Osteocyte (in vitro differentiated cells): ENCODE measurements around the gene KRTAP4-9. TPM values are rescaled to one million over a fixed set of nuclear protein-coding genes. Genes with fewer than 3 reads are reported as not detected.
"Not testable (repeated sequence)": the region's sequence is repeated elsewhere in the genome, so short reads cannot be mapped to it uniquely, and the experiment has no call there.

ENCODE experiments used
- DNase-seq: peaks from one replicate; pipeline ENCODE4 v3.0.0; 2021; ENCODE audit warnings: mixed read lengths; ENCODE audit not compliant: unreplicated experiment; ENCODE audit errors: extremely low spot score
- H3K27ac Mint-ChIP-seq: one replicate; pipeline ENCODE4 v1.8.0; 2021; ENCODE audit warnings: mild to moderate bottlenecking, mixed read lengths; ENCODE audit not compliant: unreplicated experiment
- H3K27me3 Mint-ChIP-seq: one replicate; pipeline ENCODE4 v1.8.0; 2021; ENCODE audit warnings: mixed read lengths; ENCODE audit not compliant: unreplicated experiment
- H3K36me3 Mint-ChIP-seq: one replicate; pipeline ENCODE4 v1.8.0; 2021; ENCODE audit warnings: mixed read lengths; ENCODE audit not compliant: unreplicated experiment
- H3K4me1 Mint-ChIP-seq: one replicate; pipeline ENCODE4 v1.8.0; 2021; ENCODE audit warnings: mixed read lengths; ENCODE audit not compliant: unreplicated experiment
- H3K4me3 Mint-ChIP-seq: one replicate; pipeline ENCODE4 v1.8.0; 2021; ENCODE audit warnings: mild to moderate bottlenecking, moderate library complexity, mixed read lengths; ENCODE audit not compliant: unreplicated experiment
- H3K9me3 Mint-ChIP-seq: one replicate; pipeline ENCODE4 v1.8.0; 2021; ENCODE audit warnings: mixed read lengths; ENCODE audit not compliant: unreplicated experiment
- total RNA-seq: library from RNA; stranded (reverse); gene quantifications from 2 replicates; pipeline ENCODE4 v1.2.1, GENCODE V29; 2021
- TF ChIP-seq, protein P1 (sequence below): fragments of 200-600 bp; sonication (generic); IDR thresholded peaks from 2 replicates; pipeline ENCODE4 v1.5.0; 2021; ENCODE audit warnings: antibody characterized with exemption, mild to moderate bottlenecking, moderate library complexity

The KRTAP4-9 gene
- total RNA-seq, 1 donor from 2014 or later: not detected

DNA sequence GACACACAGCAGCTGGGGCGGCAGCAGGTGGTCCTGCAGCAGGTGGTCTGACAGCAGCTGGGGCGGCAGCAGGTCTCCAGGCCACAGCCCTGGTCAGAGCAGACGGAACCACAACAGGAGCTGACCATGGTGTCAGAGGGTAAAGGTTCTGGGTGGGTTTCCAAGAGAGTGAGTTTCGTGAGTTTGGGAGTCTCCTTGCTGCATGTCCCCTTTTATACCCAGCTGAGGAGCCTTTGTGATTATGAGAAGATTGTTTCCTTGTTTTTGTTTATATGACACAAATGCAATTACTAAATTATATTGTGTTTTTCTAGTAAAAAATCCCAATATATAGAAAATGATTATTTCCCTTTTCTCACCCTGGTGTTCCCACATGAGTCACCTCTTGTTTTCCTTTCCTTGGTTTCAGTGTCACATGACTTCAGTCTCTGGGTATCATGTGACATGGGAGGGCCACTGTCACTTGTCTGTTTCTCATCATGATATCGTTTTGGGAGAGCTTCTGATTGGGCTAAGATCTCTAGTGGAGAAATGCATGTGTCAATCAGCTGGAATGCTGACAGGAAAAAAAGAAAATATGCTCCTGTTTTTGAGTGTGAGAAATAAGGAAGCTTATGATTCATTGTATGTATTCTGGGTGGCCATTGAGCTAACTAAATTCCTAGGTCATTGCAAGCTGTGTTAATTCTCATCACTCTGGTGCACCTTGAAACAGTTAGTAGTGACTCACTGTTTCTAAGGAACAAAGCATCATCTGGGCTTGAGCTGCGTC is 35.4 kb downstream of the KRTAP4-9 start, which contains the start of gene KRTAP4-6:
Gene KRTAP4-6 (minus strand): TSS at position 185 of the 772 bp plus-strand sequence. CDS start 57 bp downstream, at position 128.
- Mint-ChIP-seq H3K4me3 (no peak within 1 kb of the TSS), H3K4me1 (peaks cover 6% of the 10 kb centered on the region), H3K9me3 (peaks cover 40% of the 10 kb centered on the region), H3K27me3 (no peaks in the 10 kb centered on the region), H3K27ac (peak within 1 kb of the TSS; percentile 32), H3K36me3 (peaks cover 17% of the 10 kb centered on the region)
- TF ChIP-seq, protein P1, sequence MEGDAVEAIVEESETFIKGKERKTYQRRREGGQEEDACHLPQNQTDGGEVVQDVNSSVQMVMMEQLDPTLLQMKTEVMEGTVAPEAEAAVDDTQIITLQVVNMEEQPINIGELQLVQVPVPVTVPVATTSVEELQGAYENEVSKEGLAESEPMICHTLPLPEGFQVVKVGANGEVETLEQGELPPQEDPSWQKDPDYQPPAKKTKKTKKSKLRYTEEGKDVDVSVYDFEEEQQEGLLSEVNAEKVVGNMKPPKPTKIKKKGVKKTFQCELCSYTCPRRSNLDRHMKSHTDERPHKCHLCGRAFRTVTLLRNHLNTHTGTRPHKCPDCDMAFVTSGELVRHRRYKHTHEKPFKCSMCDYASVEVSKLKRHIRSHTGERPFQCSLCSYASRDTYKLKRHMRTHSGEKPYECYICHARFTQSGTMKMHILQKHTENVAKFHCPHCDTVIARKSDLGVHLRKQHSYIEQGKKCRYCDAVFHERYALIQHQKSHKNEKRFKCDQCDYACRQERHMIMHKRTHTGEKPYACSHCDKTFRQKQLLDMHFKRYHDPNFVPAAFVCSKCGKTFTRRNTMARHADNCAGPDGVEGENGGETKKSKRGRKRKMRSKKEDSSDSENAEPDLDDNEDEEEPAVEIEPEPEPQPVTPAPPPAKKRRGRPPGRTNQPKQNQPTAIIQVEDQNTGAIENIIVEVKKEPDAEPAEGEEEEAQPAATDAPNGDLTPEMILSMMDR: no peak
- DNase-seq: no peak

DNA sequence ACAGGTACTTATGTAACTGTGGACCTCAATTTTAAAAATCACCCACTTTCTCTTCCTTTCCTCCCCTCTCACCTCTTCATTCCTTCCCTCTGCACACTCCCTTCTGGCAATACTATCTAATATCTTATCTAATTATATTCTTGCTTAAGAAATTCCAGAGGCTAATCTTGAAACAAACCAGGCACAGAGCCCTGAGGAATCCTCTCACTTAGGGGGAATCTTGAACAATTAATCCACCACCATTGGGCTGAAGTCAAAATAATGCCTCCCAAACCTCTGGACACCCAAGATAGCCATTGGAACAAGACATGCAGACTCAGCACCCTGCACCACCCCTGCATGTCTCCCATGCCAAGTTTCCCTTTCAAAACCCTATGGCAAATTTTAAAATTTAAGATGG is 36.2 kb downstream of the KRTAP4-9 start:
- TF ChIP-seq, protein P1: no peak
- Mint-ChIP-seq H3K36me3 (peaks cover 17% of the 10 kb centered on the region), H3K4me1 (peaks cover 6% of the 10 kb centered on the region), H3K27ac (no peak overlapping the region), H3K4me3 (no peak overlapping the region), H3K27me3 (no peaks in the 10 kb centered on the region), H3K9me3 (peaks cover 40% of the 10 kb centered on the region)
- no peak for DNase-seq

DNA sequence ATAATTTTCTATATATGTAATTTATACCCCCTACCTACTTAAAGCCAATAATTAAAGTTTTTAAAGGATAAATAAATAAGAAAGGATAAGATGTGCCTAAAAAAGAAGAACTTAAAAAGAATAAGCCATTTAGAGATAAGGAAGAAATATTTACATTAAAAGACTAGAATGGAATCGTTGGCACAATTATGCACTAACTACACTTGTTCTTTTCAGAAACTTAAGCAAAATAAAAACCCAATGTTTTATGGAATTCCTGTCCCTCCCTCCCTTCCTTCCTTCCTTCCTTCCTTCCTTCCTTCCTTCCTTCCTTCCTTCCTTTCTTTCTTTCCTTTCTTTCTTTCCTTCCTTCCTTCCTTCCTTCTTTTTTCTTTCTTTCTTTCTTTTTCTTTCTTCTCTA is 39.7 kb downstream of the KRTAP4-9 start:
- no peak overlapping the region for H3K4me3 Mint-ChIP-seq
- no peak for DNase-seq
- TF ChIP-seq, protein P1: no peak
- H3K9me3 Mint-ChIP-seq: peaks cover 25% of the 10 kb centered on the region
- H3K27me3 Mint-ChIP-seq: no peaks in the 10 kb centered on the region
- peaks cover 10% of the 10 kb centered on the region for H3K36me3 Mint-ChIP-seq
- H3K4me1 Mint-ChIP-seq: peaks cover 6% of the 10 kb centered on the region
- no peak overlapping the region for H3K27ac Mint-ChIP-seq

DNA sequence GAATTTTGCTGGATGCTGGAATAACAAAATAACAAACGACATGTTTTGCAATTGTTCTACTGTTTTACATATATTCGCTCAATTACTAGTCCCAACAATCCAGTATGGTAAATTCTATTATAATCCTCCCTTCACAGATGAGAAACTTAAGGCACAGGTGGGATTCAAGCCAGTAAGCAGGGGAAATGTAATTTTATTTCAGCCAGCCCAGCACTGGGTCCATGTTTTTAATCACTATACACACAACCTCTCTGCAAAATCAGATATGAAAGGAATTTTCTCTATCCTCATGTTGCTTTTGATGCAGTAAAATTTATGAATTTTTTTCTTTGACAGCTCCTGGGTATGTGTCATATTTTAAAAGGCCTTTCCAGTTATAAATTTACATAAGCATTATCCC is 40.1 kb downstream of the KRTAP4-9 start:
- no peak overlapping the region for H3K4me3 Mint-ChIP-seq
- TF ChIP-seq, protein P1: no peak
- H3K27ac Mint-ChIP-seq: no peak overlapping the region

DNA sequence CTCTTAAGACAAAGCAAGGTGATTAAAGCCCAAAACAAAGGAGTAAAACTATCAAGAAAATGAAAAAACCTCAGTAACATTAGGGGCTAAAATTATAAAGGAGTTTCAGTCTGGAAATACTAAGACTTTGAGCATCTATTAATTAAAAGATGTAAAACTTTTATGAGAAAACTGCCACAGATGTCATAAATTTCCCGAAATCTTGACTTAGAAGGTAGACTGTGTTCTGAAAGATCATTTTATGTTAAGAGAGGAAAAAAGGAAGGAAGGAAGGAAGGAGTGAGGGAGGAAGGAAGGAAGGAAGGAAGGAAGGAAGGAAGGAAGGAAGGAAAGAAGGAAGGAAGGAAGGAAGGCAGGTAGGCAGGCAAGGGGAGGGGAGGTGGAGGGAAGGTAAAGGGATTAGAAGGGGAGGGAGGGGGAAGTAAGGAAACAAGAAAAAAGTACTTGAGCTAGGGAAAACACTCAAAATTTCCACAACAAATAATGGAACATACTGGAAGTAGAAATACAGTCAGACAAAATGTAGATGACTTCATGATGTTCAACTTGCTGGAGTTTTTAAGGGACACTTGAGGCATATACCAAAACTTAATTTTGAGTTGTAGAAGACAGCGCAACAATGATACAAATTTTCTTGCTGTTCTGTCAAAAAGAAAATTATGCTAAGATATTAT is 42.5 kb downstream of the KRTAP4-9 start:
- Mint-ChIP-seq H3K4me1 (no peaks in the 10 kb centered on the region), H3K27me3 (no peaks in the 10 kb centered on the region), H3K27ac (no peak overlapping the region), H3K36me3 (peaks cover 7% of the 10 kb centered on the region), H3K9me3 (peaks cover 12% of the 10 kb centered on the region), H3K4me3 (no peak overlapping the region)
- no peak for DNase-seq
- TF ChIP-seq, protein P1: no peak

More for the DNA sequence above, 40.1 kb downstream of the KRTAP4-9 start:
- H3K4me1 Mint-ChIP-seq: peaks cover 6% of the 10 kb centered on the region
- H3K9me3 Mint-ChIP-seq: peaks cover 25% of the 10 kb centered on the region
- peaks cover 10% of the 10 kb centered on the region for H3K36me3 Mint-ChIP-seq
- H3K27me3 Mint-ChIP-seq: no peaks in the 10 kb centered on the region
- no peak for DNase-seq

DNA sequence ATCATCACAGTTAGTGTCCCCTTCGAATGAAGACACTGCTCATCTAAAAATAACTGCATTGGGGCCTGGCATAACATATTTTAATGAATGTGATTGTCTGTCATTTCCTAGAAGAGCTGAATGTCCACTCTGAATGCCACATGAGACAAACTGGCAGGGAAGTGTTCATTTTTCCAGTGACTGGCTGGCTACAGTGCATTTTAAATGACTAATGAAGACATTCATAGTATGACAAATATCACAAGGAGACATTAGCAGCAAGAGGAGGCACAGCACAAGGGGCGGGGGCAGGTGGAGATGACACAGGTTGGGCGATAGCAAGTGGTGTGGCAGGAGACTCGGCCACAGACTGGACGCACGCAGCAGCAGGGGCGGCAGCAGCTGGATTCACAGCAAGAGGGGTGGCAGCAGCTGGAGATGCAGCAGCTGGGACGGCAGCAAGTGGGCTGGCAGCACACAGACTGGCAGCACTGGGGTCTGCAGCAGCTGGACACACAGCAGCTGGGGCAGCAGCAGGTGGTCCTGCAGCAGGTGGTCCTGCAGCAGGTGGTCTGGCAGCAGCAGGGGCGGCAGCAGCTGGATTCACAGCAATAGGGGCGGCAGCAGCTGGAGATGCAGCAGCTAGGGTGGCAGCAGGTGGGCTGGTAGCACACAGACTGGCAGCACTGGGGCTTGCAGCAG is 43.9 kb downstream of the KRTAP4-9 start:
- H3K27me3 Mint-ChIP-seq, H3K27ac Mint-ChIP-seq, H3K9me3 Mint-ChIP-seq, H3K36me3 Mint-ChIP-seq, H3K4me1 Mint-ChIP-seq, H3K4me3 Mint-ChIP-seq, DNase-seq: not testable (repeated sequence)
